K562 (cell line): Measurements from ENCODE around the gene MLIP. TPM values are rescaled to one million over a fixed set of nuclear protein-coding genes. Genes with fewer than 3 reads are reported as not detected.

Experiments
- ATAC-seq: fragments of 200-7000 bp; cut with Tn5 transposase; 3 replicates; pipeline ENCODE4 v1.9.1; 2020; ENCODE audit warnings: moderate library complexity
- BruUV-seq: library from RNA; stranded (reverse); fragments of 400-500 nt; replicated peaks from 2 replicates; lab custom pipeline; 2021; lab: Mats Ljungman, UMichigan
- CTCF ChIA-PET: fragments of 300-600 bp; formaldehyde crosslinking; extraction: SDS; loops from one replicate; lab custom pipeline; 2021; ENCODE audit warnings: low intra/inter-chr PET ratio; lab: Yijun Ruan, JAX
- POLR2A ChIA-PET: fragments of 300-600, 350-650 bp; sonication (Branson Sonifier 250); formaldehyde crosslinking; extraction: SDS; loops from one replicate; lab custom pipeline; 2021; ENCODE audit warnings: antibody characterized with exemption, inconsistent platforms; lab: Yijun Ruan, JAX
- DNase-seq, 4 experiments: peaks; one replicate each; pipeline versions ENCODE4 v3.0.0 to v3.0.0-alpha.2; 2011 to 2018; ENCODE audit warnings: low spot score in 3 of 4, mixed read lengths in 3 of 4; ENCODE audit errors: extremely low read depth in 1 of 4
- FAIRE-seq: peaks from 2 replicates; lab custom pipeline; 2011; peaks lifted over from hg19 to GRCh38; lab: Jason Lieb, UNC
- H2AFZ ChIP-seq: 2 replicates; pipeline ENCODE4 v1.6.0; 2011; ENCODE audit warnings: low read depth, low read length, control low read depth, inconsistent platforms
- H3K27ac ChIP-seq: fragments of 200-600 bp; 3 replicates; pipeline ENCODE4 v1.8.0; 2011; ENCODE audit warnings: low read depth, mild to moderate bottlenecking, control low read depth, inconsistent platforms, low read length, moderate library complexity, mixed read lengths; ENCODE audit errors: extremely low read depth
- H3K27me3 ChIP-seq, 2 experiments: fragments of 300-600 bp in 1 of 2; 2 replicates in 1 of 2; 3 replicates in 1 of 2; pipeline versions ENCODE4 v1.6.0 to v1.8.0; 2011; ENCODE audit warnings: inconsistent platforms in 2 of 2, low read length in 2 of 2, mild to moderate bottlenecking in 1 of 2, mixed read lengths in 1 of 2, moderate library complexity in 1 of 2; ENCODE audit not compliant: control insufficient read depth in 2 of 2, insufficient read depth in 2 of 2
- H3K36me3 ChIP-seq: fragments of 300-600 bp; 3 replicates; pipeline ENCODE4 v1.8.0; 2011; ENCODE audit warnings: mild to moderate bottlenecking, low read length, inconsistent platforms; ENCODE audit not compliant: control insufficient read depth, insufficient read depth
- H3K4me1 ChIP-seq, 2 experiments: fragments of 200-600 bp in 1 of 2; replicated peaks in 1 of 2; 2 replicates in 1 of 2; 3 replicates in 1 of 2; pipeline versions ENCODE4 v1.5.1 to v1.8.0; 2011; ENCODE audit warnings: inconsistent platforms in 2 of 2, low read length in 2 of 2, mild to moderate bottlenecking in 1 of 2, mixed read lengths in 1 of 2, moderate library complexity in 1 of 2; ENCODE audit not compliant: control insufficient read depth in 2 of 2, insufficient read depth in 2 of 2
- H3K4me2 ChIP-seq: 2 replicates; pipeline ENCODE4 v1.6.1; 2011; ENCODE audit warnings: low read length, control low read depth, inconsistent platforms, mixed read lengths; ENCODE audit not compliant: insufficient read depth
- H3K4me3 ChIP-seq: fragments of 200-600 bp; sonication (generic), shearing (Covaris generic); 2 replicates; pipeline ENCODE4 v1.5.1; 2016; ENCODE audit warnings: control low read depth, inconsistent platforms
- H3K79me2 ChIP-seq: fragments of 200-600 bp; 3 replicates; pipeline ENCODE4 v1.8.0; 2011; ENCODE audit warnings: low read length, inconsistent platforms; ENCODE audit not compliant: control insufficient read depth, insufficient read depth
- H3K9ac ChIP-seq, 2 experiments: 2 replicates each; pipeline versions ENCODE4 v1.6.0 to v1.6.1; 2011; ENCODE audit warnings: low read depth in 2 of 2, low read length in 2 of 2, control low read depth in 1 of 2, inconsistent platforms in 1 of 2, mild to moderate bottlenecking in 1 of 2, mixed read lengths in 1 of 2; ENCODE audit not compliant: insufficient read depth in 1 of 2
- H3K9me1 ChIP-seq: one replicate; pipeline ENCODE4 v1.6.0; 2011; ENCODE audit warnings: inconsistent platforms, mild to moderate bottlenecking, low read length, moderate library complexity; ENCODE audit not compliant: control insufficient read depth, insufficient read depth
- H3K9me3 ChIP-seq: replicated peaks from 2 replicates; pipeline ENCODE4 v1.5.1; 2011; ENCODE audit warnings: low read depth, low read length, inconsistent platforms; ENCODE audit not compliant: control insufficient read depth, insufficient read depth
- H4K20me1 ChIP-seq: replicated peaks from 2 replicates; pipeline ENCODE4 v1.6.1; 2011; ENCODE audit warnings: low read length, inconsistent platforms, mixed read lengths; ENCODE audit not compliant: control insufficient read depth, insufficient read depth
- ADNP ChIP-seq: fragments of 200-800 bp; sonication (Bioruptor generic); IDR thresholded peaks from 2 replicates; pipeline ENCODE4 v1.6.1; 2016; ENCODE audit warnings: missing genetic modification characterization, missing compliant biosample characterization
- CBX5 ChIP-seq: IDR thresholded peaks from 2 replicates; pipeline ENCODE4 v1.6.1; 2014; ENCODE audit warnings: low read depth, borderline replicate concordance
- HLTF ChIP-seq: fragments of 450-650 bp; IDR thresholded peaks from 2 replicates; pipeline ENCODE4 v1.6.1; 2016
- HOMEZ ChIP-seq: fragments of 250-450 bp; sonication (Bioruptor Pico); IDR thresholded peaks from 2 replicates; pipeline ENCODE4 v1.4.0; 2020; ENCODE audit warnings: mild to moderate bottlenecking, moderate library complexity
- KHSRP ChIP-seq: fragments of 450-650 bp; IDR thresholded peaks from 2 replicates; pipeline ENCODE4 v1.6.1; 2017
- NKRF ChIP-seq: fragments of 450-650 bp; IDR thresholded peaks from 2 replicates; pipeline ENCODE4 v1.6.1; 2016; ENCODE audit warnings: borderline replicate concordance
- STAT6 ChIP-seq: sonication (generic); formaldehyde crosslinking; IDR thresholded peaks from 2 replicates; pipeline ENCODE4 v1.8.1; 2023; ENCODE audit warnings: mild to moderate bottlenecking, missing genetic modification reagents
- ZNF124 ChIP-seq: sonication (generic); formaldehyde crosslinking; IDR thresholded peaks from 2 replicates; pipeline ENCODE4 v1.8.1; 2022; ENCODE audit warnings: missing genetic modification reagents
- ZNF253 ChIP-seq: fragments of 250-450 bp; sonication (Bioruptor Pico); conservative IDR thresholded peaks from 2 replicates; pipeline ENCODE4 v1.6.1; 2021; ENCODE audit warnings: mild to moderate bottlenecking
- ZNF436 ChIP-seq: fragments of 250-450, 450-650 bp; sonication (Bioruptor Pico); formaldehyde crosslinking; IDR thresholded peaks from 2 replicates; pipeline ENCODE4 v1.7.0; 2020; ENCODE audit warnings: mild to moderate bottlenecking
- WGBS: fragments of 100-300 bp; shearing (Covaris generic); methylation state at CpG from one replicate; pipeline ENCODE4 v1.1.6; 2016; ENCODE audit warnings: low coverage, mixed read lengths; ENCODE audit not compliant: insufficient coverage; ENCODE audit errors: missing lambda C conversion rate; 5-methylcytosine and 5-hydroxymethylcytosine counted together
- in situ Hi-C: fragments of 300-500 bp; cut with MboI; formaldehyde crosslinking; loops from 4 replicates; pipeline ENCODE4 v1.15.0; 2018; ENCODE audit warnings: inconsistent platforms, mixed read lengths
- intact Hi-C: fragments of 100-400 bp; cut with micrococcal nuclease; formaldehyde crosslinking; loops from 2 replicates; pipeline ENCODE4 v1.14.2; 2022
- polyA plus RNA-seq, 8 experiments: library from polyadenylated mRNA; depleted of rRNA in 4 of 8; stranded (reverse) in 5 of 8; unstranded in 3 of 8; fragments of >200 nt; fragmentation: Nextera tagmentation in 2 of 8; fragmentation: Illumina TruSeq in 1 of 8; extraction: Ambion mirVana in 2 of 8; extraction: Trizol in 1 of 8; gene quantifications; 2 replicates each; pipeline versions ENCODE4 v1.2.1 to v1.2.3, GENCODE V29; 2011 to 2014; ENCODE audit warnings: inconsistent platforms in 1 of 8, missing spikeins in 1 of 8
- total RNA-seq, 7 experiments: library from RNA; depleted of rRNA in 6 of 7; stranded (reverse); fragments of >200 nt in 6 of 7; fragmentation: Illumina TruSeq in 2 of 7; extraction: Trizol in 2 of 7; gene quantifications; 2 replicates each; pipeline versions ENCODE4 v1.2.1 to v1.2.3, GENCODE V29; 2011 to 2021; ENCODE audit warnings: low replicate concordance in 1 of 7

Gene MLIP
- total and polyA plus RNA-seq, 9 of the 15 experiments (the other 6 are each of a cell fraction or from before 2014, with no cell fraction given): not detected

GRCh38 chr6:54108271-54108670 is 3.0 kb upstream of the MLIP start:
- BruUV-seq: no TSS peak
- CTCF ChIA-PET: no interaction called here

GRCh38 chr6:54109586-54109985 is 1.7 kb upstream of the MLIP start:
- in situ Hi-C loops (no loop called here), intact Hi-C loops (no loop called here)
- WGBS: 0% methylated on average over 2 of the region's 3 CpGs
- FAIRE-seq (no peak), ATAC-seq (no peak), DNase-seq (no peak)
- Histone ChIP-seq H3K9ac (no peak overlapping the region), H3K79me2 (no peaks in the 10 kb centered on the region), H2AFZ (no peak overlapping the region), H3K9me3 (no peaks in the 10 kb centered on the region), H3K9me1 (no peaks in the 10 kb centered on the region), H3K4me3 (no peak overlapping the region), H3K4me1 (no peaks in the 10 kb centered on the region), H3K36me3 (no peaks in the 10 kb centered on the region), H4K20me1 (no peaks in the 10 kb centered on the region), H3K4me2 (no peak overlapping the region), H3K27me3 (no peaks in the 10 kb centered on the region), H3K27ac (no peak overlapping the region)
- ChIA-PET CTCF (no interaction called here), POLR2A (no interaction called here)
- no TSS peak for BruUV-seq
- TF ChIP-seq NKRF (no peak), HOMEZ (CRISPR knock-in tag) (no peak), KHSRP (no peak), ZNF436 (no peak), ZNF253 (CRISPR knock-in tag) (no peak), HLTF (no peak), STAT6 (CRISPR knock-in tag) (no peak), CBX5 (no peak), ZNF124 (CRISPR knock-in tag) (no peak)

More at GRCh38 chr6:54108271-54108670, 3.0 kb upstream of the MLIP start:
- no peak overlapping the region for H3K27ac ChIP-seq
- no peaks in the 10 kb centered on the region for H4K20me1 ChIP-seq
- no peaks in the 10 kb centered on the region for H3K36me3 ChIP-seq
- no peak for DNase-seq
- H3K9me1 ChIP-seq: no peaks in the 10 kb centered on the region
- no peak overlapping the region for H3K4me3 ChIP-seq
- no peaks in the 10 kb centered on the region for H3K4me1 ChIP-seq
- intact Hi-C loops (no loop called here), in situ Hi-C loops (no loop called here)
- no peaks in the 10 kb centered on the region for H3K9me3 ChIP-seq
- no peak for FAIRE-seq
- H3K79me2 ChIP-seq: no peaks in the 10 kb centered on the region
- TF ChIP-seq ADNP (tag): no peak
- POLR2A ChIA-PET: no interaction called here
- no peak overlapping the region for H3K9ac ChIP-seq
- H2AFZ ChIP-seq: no peak overlapping the region
- H3K4me2 ChIP-seq: no peak overlapping the region
- H3K27me3 ChIP-seq: no peaks in the 10 kb centered on the region
- no peak for ATAC-seq
